ENCODE results near the gene ADCYAP1. TPM values are rescaled to one million over a fixed set of nuclear protein-coding genes. Genes with fewer than 3 reads are reported as not detected.

Gene ADCYAP1
- total RNA-seq, 1 donor = 0.72 TPM

GRCh38 chr18:905307-905947 is 756 bp downstream of the ADCYAP1 start:
- H3K4me3 ChIP-seq (ENCODE audit: low read depth, low read length) = no peak overlapping the region
- TF ChIP-seq, protein P1, sequence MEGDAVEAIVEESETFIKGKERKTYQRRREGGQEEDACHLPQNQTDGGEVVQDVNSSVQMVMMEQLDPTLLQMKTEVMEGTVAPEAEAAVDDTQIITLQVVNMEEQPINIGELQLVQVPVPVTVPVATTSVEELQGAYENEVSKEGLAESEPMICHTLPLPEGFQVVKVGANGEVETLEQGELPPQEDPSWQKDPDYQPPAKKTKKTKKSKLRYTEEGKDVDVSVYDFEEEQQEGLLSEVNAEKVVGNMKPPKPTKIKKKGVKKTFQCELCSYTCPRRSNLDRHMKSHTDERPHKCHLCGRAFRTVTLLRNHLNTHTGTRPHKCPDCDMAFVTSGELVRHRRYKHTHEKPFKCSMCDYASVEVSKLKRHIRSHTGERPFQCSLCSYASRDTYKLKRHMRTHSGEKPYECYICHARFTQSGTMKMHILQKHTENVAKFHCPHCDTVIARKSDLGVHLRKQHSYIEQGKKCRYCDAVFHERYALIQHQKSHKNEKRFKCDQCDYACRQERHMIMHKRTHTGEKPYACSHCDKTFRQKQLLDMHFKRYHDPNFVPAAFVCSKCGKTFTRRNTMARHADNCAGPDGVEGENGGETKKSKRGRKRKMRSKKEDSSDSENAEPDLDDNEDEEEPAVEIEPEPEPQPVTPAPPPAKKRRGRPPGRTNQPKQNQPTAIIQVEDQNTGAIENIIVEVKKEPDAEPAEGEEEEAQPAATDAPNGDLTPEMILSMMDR (IDR thresholded peaks at IDR 0.05; ENCODE audit: insufficient read depth, low read length) = no peak
- DNase-seq (ENCODE audit: low read depth) = no peak

DNA sequence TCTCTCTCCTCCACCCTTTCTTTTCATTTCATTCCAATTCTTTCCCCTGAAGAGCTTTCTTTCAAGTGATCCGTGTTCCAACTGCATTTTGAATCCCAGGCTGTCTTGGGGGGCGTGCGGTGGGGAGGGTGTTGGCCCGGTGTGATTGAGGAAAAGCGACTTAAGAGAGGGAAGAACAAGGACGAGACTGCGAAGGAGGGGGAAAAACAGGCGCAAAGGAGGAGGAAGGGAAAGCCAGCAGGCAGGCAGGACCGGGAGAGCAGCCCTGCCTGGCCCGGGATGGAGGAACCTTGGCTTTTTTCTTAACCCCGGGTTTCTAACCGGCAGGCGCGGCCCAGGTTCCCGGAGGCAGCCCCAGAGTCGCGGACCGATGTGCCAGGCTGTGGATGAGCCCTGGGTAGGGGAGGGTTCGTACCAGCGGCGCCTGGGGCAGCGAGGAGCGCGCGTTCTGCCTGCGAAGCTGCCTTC is 1.3 kb downstream of the ADCYAP1 start:
- TF ChIP-seq, protein P1 (IDR thresholded peaks at IDR 0.05; ENCODE audit: insufficient read depth, low read length) = no peak
- no peak overlapping the region for H3K4me3 ChIP-seq (ENCODE audit: low read depth, low read length)
- no peak for DNase-seq (ENCODE audit: low read depth)

- DNase-seq (ENCODE audit: low read depth) = peak; percentile 13
- TF ChIP-seq, protein P1 (IDR thresholded peaks at IDR 0.05; ENCODE audit: insufficient read depth, low read length) = no peak
- H3K4me3 ChIP-seq (ENCODE audit: low read depth, low read length) = peak overlapping the region; percentile 22
Measured at GRCh38 chr18:906416-907114, 1.9 kb downstream of the ADCYAP1 start.

GRCh38 chr18:907115-907884 is 2.6 kb downstream of the ADCYAP1 start:
- TF ChIP-seq, protein P1 (IDR thresholded peaks at IDR 0.05; ENCODE audit: insufficient read depth, low read length) = no peak
- DNase-seq (ENCODE audit: low read depth) = no peak
- peak overlapping the region; percentile 53 for H3K4me3 ChIP-seq (ENCODE audit: low read depth, low read length)

- H3K4me3 ChIP-seq (ENCODE audit: low read depth, low read length) = peak overlapping the region; percentile 53
Measured at GRCh38 chr18:907885-908757, 3.5 kb downstream of the ADCYAP1 start.

More at GRCh38 chr18:907885-908757, 3.5 kb downstream of the ADCYAP1 start:
- peak; percentile 16 for DNase-seq (ENCODE audit: low read depth)
- TF ChIP-seq, protein P1 (IDR thresholded peaks at IDR 0.05; ENCODE audit: insufficient read depth, low read length) = no peak
